ENCODE measurements around the gene CA10.

The CA10 gene

DNA sequence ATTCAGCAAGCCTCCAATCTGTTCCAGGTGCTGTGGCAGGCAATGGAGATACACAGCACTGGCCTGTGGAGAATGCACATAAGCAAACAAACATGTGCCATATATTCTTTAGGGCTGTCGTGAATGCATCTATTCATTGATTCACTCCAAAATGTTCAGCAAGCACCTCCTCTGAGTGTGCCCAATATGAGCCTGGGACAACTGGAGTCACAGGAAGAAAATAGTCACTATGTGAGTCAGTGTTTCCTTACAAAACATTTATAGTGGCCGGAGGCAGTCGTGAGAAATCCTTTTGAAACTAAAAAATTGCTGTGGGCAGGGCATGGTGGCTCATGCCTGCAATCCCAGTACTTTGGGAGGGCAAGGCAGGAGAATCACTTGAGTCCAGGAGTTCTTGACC, 310.1 kb downstream of the CA10 start:
- no peaks in the 10 kb centered on the region for H3K9me3 ChIP-seq (ENCODE audit: insufficient read depth, low read length)
- H3K9me2 ChIP-seq (replicated peaks; ENCODE audit: insufficient read depth, low read length), result no peaks in the 10 kb centered on the region
- H3K79me2 ChIP-seq (ENCODE audit: insufficient read depth, low read length), result no peaks in the 10 kb centered on the region
- H2AFZ ChIP-seq (ENCODE audit: low read depth, low read length, severe bottlenecking), result no peak overlapping the region
- no peaks in the 10 kb centered on the region for H4K20me1 ChIP-seq (ENCODE audit: low read depth, low read length)
- no peak overlapping the region for H3K9ac ChIP-seq (ENCODE audit: low read length)
- no peak overlapping the region for H3K4me2 ChIP-seq (ENCODE audit: low read depth, low read length, poor library complexity, severe bottlenecking)
- H3F3A ChIP-seq (ENCODE audit: insufficient read depth), result no peaks in the 10 kb centered on the region
- no peak for TF ChIP-seq EZH2phosphoT487 (conservative IDR thresholded peaks at IDR 0.05; ENCODE audit: low read length)
- H3K27me3 ChIP-seq (ENCODE audit: low read length), result no peaks in the 10 kb centered on the region
- no peaks in the 10 kb centered on the region for H3K36me3 ChIP-seq (ENCODE audit: low read length)
- H3K27ac ChIP-seq (ENCODE audit: low read depth, low read length), result no peak overlapping the region
- no peak overlapping the region for H3K4me3 ChIP-seq (ENCODE audit: insufficient read depth, low read length, poor library complexity, severe bottlenecking)

DNA sequence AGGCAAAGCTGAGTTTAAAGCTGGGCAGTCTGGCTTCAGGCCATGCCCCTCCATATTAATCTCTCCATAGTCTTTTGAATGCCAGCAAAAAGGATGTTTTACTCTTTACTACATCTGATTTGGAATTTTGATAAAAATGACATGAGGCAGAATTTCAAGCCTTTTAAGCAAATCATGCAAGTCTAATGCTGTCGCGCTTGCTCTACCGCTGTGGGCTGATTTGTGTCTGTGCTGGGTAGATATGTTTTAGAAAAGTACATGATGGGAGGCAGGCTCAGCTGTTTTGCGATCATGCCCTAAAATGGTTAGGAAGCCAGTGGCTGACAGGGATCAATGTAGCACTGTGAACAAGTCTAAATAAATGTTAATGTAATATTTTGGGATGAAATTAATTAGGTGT, 311.9 kb downstream of the CA10 start:
- TF ChIP-seq CTCF (IDR thresholded peaks at IDR 0.05; ENCODE audit: insufficient read depth, low read length, poor library complexity, severe bottlenecking) (no peak), EZH2phosphoT487 (conservative IDR thresholded peaks at IDR 0.05; ENCODE audit: low read length) (no peak)
- no peaks in the 10 kb centered on the region for H3F3A ChIP-seq (ENCODE audit: insufficient read depth)

GRCh38 chr17:51845776-51846175, 312.7 kb downstream of the CA10 start:
- H3K27ac ChIP-seq (ENCODE audit: low read depth, low read length), result no peak overlapping the region
- H2AFZ ChIP-seq (ENCODE audit: low read depth, low read length, severe bottlenecking), result no peak overlapping the region

More for the DNA sequence above, 311.9 kb downstream of the CA10 start:
- H3K9me3 ChIP-seq (ENCODE audit: insufficient read depth, low read length), result no peaks in the 10 kb centered on the region
- H3K27ac ChIP-seq (ENCODE audit: low read depth, low read length), result no peak overlapping the region
- H3K27me3 ChIP-seq (ENCODE audit: low read length), result no peaks in the 10 kb centered on the region
- H4K20me1 ChIP-seq (ENCODE audit: low read depth, low read length), result no peaks in the 10 kb centered on the region
- no peaks in the 10 kb centered on the region for H3K9me2 ChIP-seq (replicated peaks; ENCODE audit: insufficient read depth, low read length)
- no peaks in the 10 kb centered on the region for H3K36me3 ChIP-seq (ENCODE audit: low read length)
- no peak overlapping the region for H3K9ac ChIP-seq (ENCODE audit: low read length)
- H2AFZ ChIP-seq (ENCODE audit: low read depth, low read length, severe bottlenecking), result no peak overlapping the region
- no peak overlapping the region for H3K4me2 ChIP-seq (ENCODE audit: low read depth, low read length, poor library complexity, severe bottlenecking)
- no peaks in the 10 kb centered on the region for H3K79me2 ChIP-seq (ENCODE audit: insufficient read depth, low read length)
- no peak overlapping the region for H3K4me3 ChIP-seq (ENCODE audit: insufficient read depth, low read length, poor library complexity, severe bottlenecking)

GRCh38 chr17:51842763-51843162, 315.8 kb downstream of the CA10 start:
- Histone ChIP-seq H3K27ac (ENCODE audit: low read depth, low read length) (no peak overlapping the region), H3K9me2 (replicated peaks; ENCODE audit: insufficient read depth, low read length) (no peaks in the 10 kb centered on the region), H3K9me3 (ENCODE audit: insufficient read depth, low read length) (no peaks in the 10 kb centered on the region), H3F3A (ENCODE audit: insufficient read depth) (no peaks in the 10 kb centered on the region), H4K20me1 (ENCODE audit: low read depth, low read length) (no peaks in the 10 kb centered on the region), H3K4me3 (ENCODE audit: insufficient read depth, low read length, poor library complexity, severe bottlenecking) (no peak overlapping the region), H2AFZ (ENCODE audit: low read depth, low read length, severe bottlenecking) (no peak overlapping the region), H3K79me2 (ENCODE audit: insufficient read depth, low read length) (no peaks in the 10 kb centered on the region), H3K36me3 (ENCODE audit: low read length) (no peaks in the 10 kb centered on the region), H3K27me3 (ENCODE audit: low read length) (no peaks in the 10 kb centered on the region), H3K9ac (ENCODE audit: low read length) (no peak overlapping the region), H3K4me2 (ENCODE audit: low read depth, low read length, poor library complexity, severe bottlenecking) (no peak overlapping the region)
- TF ChIP-seq EZH2phosphoT487 (conservative IDR thresholded peaks at IDR 0.05; ENCODE audit: low read length), result no peak
- TF ChIP-seq CTCF (IDR thresholded peaks at IDR 0.05; ENCODE audit: insufficient read depth, low read length, poor library complexity, severe bottlenecking), result no peak

More at GRCh38 chr17:51845776-51846175, 312.7 kb downstream of the CA10 start:
- H3K79me2 ChIP-seq (ENCODE audit: insufficient read depth, low read length), result no peaks in the 10 kb centered on the region
- H3K27me3 ChIP-seq (ENCODE audit: low read length), result no peaks in the 10 kb centered on the region
- no peaks in the 10 kb centered on the region for H3K9me3 ChIP-seq (ENCODE audit: insufficient read depth, low read length)
- H3K4me3 ChIP-seq (ENCODE audit: insufficient read depth, low read length, poor library complexity, severe bottlenecking), result no peak overlapping the region
- no peaks in the 10 kb centered on the region for H3F3A ChIP-seq (ENCODE audit: insufficient read depth)
- H4K20me1 ChIP-seq (ENCODE audit: low read depth, low read length), result no peaks in the 10 kb centered on the region
- no peaks in the 10 kb centered on the region for H3K9me2 ChIP-seq (replicated peaks; ENCODE audit: insufficient read depth, low read length)
- no peaks in the 10 kb centered on the region for H3K36me3 ChIP-seq (ENCODE audit: low read length)
- TF ChIP-seq EZH2phosphoT487 (conservative IDR thresholded peaks at IDR 0.05; ENCODE audit: low read length), result no peak
- TF ChIP-seq CTCF (IDR thresholded peaks at IDR 0.05; ENCODE audit: insufficient read depth, low read length, poor library complexity, severe bottlenecking), result no peak
- no peak overlapping the region for H3K9ac ChIP-seq (ENCODE audit: low read length)
- H3K4me2 ChIP-seq (ENCODE audit: low read depth, low read length, poor library complexity, severe bottlenecking), result no peak overlapping the region

All from SU-DHL-6 (cell line).